ENCODE measurements around the gene NAT8L.

NAT8L gene

DNA sequence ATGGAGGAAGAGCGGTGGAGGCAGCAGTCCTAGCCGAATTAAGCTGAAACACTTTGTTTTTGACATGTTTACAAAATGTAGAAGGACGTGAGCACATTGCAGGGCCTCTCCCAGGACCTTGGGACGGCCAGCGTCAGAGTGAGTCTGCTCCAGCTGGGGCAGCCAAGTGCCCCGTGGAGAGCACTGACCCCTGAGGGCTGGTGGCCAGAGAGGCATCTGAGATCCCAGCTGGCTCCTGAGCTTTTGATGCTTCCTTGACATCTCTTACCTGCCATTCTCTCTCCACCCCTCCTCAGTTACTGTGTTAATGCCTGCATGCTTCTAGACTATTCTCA lies 24.7 kb downstream of the NAT8L start:
- ChIA-PET CTCF (interaction anchor here (1.0 kb wide), 1 partner anchor 10 kb away, joined by 3 read pairs; no protein-coding TSS in a partner anchor), POLR2A (no interaction called here)
- TF ChIP-seq, protein P1, sequence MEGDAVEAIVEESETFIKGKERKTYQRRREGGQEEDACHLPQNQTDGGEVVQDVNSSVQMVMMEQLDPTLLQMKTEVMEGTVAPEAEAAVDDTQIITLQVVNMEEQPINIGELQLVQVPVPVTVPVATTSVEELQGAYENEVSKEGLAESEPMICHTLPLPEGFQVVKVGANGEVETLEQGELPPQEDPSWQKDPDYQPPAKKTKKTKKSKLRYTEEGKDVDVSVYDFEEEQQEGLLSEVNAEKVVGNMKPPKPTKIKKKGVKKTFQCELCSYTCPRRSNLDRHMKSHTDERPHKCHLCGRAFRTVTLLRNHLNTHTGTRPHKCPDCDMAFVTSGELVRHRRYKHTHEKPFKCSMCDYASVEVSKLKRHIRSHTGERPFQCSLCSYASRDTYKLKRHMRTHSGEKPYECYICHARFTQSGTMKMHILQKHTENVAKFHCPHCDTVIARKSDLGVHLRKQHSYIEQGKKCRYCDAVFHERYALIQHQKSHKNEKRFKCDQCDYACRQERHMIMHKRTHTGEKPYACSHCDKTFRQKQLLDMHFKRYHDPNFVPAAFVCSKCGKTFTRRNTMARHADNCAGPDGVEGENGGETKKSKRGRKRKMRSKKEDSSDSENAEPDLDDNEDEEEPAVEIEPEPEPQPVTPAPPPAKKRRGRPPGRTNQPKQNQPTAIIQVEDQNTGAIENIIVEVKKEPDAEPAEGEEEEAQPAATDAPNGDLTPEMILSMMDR (IDR thresholded peaks at IDR 0.05; ENCODE audit: insufficient read depth, low read length, missing control alignments) = no peak
- no peak overlapping the region for H3K4me3 ChIP-seq (ENCODE audit: low read depth, low read length)
- no peak for DNase-seq (ENCODE audit: low read depth, low spot score)

GRCh38 chr4:2084316-2084715 lies 25.2 kb downstream of the NAT8L start:
- ChIA-PET CTCF (interaction anchor here (1.0 kb wide), 1 partner anchor 10 kb away, joined by 3 read pairs; no protein-coding TSS in a partner anchor), POLR2A (no interaction called here)
- DNase-seq (ENCODE audit: low read depth, low spot score) = no peak
- H3K4me3 ChIP-seq (ENCODE audit: low read depth, low read length) = no peak overlapping the region
- TF ChIP-seq, protein P1 (IDR thresholded peaks at IDR 0.05; ENCODE audit: insufficient read depth, low read length, missing control alignments) = no peak

DNA sequence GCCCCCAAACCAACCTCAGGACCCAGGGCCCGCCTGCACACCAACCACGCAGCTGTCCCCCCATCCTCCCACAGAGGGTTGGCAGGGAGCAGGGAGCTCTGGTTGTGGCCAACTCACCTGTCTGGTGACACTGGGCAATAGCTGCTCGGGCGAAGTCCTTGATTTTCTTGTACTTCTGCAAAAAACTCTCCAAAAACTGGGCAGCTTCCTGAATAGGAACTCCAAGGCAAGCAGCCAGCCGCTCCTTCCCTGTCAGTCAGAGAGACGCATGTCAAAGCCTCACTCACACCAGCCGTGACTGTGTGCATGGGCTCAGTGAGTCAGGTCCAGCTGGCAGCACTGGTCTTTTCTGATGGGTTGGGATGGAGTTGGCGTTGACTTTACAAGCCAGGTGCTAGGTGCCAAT lies 26.4 kb downstream of the NAT8L start:
- no peak overlapping the region for H3K4me3 ChIP-seq (ENCODE audit: low read depth, low read length)
- POLR2A ChIA-PET = no interaction called here
- DNase-seq (ENCODE audit: low read depth, low spot score) = no peak
- CTCF ChIA-PET = no interaction called here
- TF ChIP-seq, protein P1 (IDR thresholded peaks at IDR 0.05; ENCODE audit: insufficient read depth, low read length, missing control alignments) = no peak

DNA sequence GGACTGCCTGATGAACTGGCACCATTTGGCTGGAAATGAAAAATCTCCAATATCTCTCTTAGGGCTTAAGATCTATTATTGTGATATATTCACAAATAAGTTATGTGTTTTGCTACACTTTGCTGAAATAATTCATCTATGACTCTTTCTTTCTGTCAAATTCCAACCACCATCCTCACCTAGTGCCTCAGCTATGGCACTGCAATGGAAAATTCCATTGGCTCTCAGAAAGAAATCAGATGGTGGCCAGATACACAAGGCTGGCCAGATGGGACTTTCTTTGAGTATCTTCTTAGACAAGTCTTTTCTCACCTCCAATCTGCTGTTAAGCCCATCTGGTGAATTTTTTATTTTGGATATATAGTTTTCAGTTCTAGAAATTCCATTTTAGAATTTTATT lies 28.0 kb downstream of the NAT8L start:
- H3K4me3 ChIP-seq (ENCODE audit: low read depth, low read length) = no peak overlapping the region
- CTCF ChIA-PET = no interaction called here
- TF ChIP-seq, protein P1 (IDR thresholded peaks at IDR 0.05; ENCODE audit: insufficient read depth, low read length, missing control alignments) = no peak
- POLR2A ChIA-PET = no interaction called here
- DNase-seq (ENCODE audit: low read depth, low spot score) = no peak

GRCh38 chr4:2089222-2089621 lies 30.1 kb downstream of the NAT8L start:
- CTCF ChIA-PET = no interaction called here
- no peak overlapping the region for H3K4me3 ChIP-seq (ENCODE audit: low read depth, low read length)
- POLR2A ChIA-PET = no interaction called here
- no peak for DNase-seq (ENCODE audit: low read depth, low spot score)
- TF ChIP-seq, protein P1 (IDR thresholded peaks at IDR 0.05; ENCODE audit: insufficient read depth, low read length, missing control alignments) = no peak

DNA sequence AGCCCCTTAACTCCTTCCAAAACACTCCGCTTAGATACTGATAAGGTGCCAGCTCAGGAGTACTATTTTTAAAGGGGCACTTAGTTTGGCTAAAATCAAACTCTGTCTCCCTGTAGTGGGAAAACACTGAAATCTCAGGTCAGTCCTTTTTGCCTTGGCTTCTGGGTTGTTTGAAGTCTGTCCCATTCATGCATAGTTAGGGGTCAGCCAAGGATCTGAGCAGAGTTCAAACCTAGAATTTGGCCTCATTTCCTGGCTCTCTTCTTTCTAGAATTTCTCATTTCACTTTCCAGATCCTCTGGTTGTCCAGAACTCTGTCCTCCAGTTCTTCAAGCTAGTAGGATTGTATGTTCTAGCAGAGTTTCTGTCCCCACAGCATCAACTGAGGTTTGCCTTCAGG lies 31.5 kb downstream of the NAT8L start:
- POLR2A ChIA-PET = no interaction called here
- DNase-seq (ENCODE audit: low read depth, low spot score) = no peak
- H3K4me3 ChIP-seq (ENCODE audit: low read depth, low read length) = no peak overlapping the region
- CTCF ChIA-PET = interaction anchor here (1.1 kb wide), 1 partner anchor 19 kb away, joined by 3 read pairs; no protein-coding TSS in a partner anchor
- TF ChIP-seq, protein P1 (IDR thresholded peaks at IDR 0.05; ENCODE audit: insufficient read depth, low read length, missing control alignments) = no peak

Data from AG04449 (cell line).